Smooth muscle cell (in vitro differentiated cells): ENCODE results near the gene KLB. TPM values are rescaled to one million over a fixed set of nuclear protein-coding genes. Genes with fewer than 3 reads are reported as not detected.

Experiments used
- DNase-seq: peaks from one replicate; lab custom pipeline; 2025; ENCODE audit not compliant: unreplicated experiment; lab: John Stamatoyannopoulos, UW
- H2AFZ ChIP-seq: fragments of 200-600 bp; sonication (generic); 2 replicates; pipeline ENCODE4 v1.6.0; 2016; ENCODE audit warnings: antibody characterized with exemption, low read depth, mild to moderate bottlenecking
- H3F3A ChIP-seq: fragments of 200-600 bp; sonication (generic); 2 replicates; pipeline ENCODE4 v1.6.0; 2017; ENCODE audit warnings: antibody characterized with exemption, low read depth
- H3K27ac ChIP-seq: fragments of 200-600 bp; sonication (generic); 2 replicates; pipeline ENCODE4 v1.5.1; 2016; ENCODE audit warnings: low read depth, mild to moderate bottlenecking
- H3K27me3 ChIP-seq: fragments of 200-600 bp; sonication (generic); 2 replicates; pipeline ENCODE4 v1.6.1; 2016; ENCODE audit warnings: low read depth, mild to moderate bottlenecking
- H3K36me3 ChIP-seq: fragments of 200-600 bp; sonication (generic); 2 replicates; pipeline ENCODE4 v1.5.1; 2016; ENCODE audit warnings: low read depth
- H3K4me1 ChIP-seq: fragments of 200-600 bp; sonication (generic); 2 replicates; pipeline ENCODE4 v1.5.1; 2016; ENCODE audit warnings: low read depth
- H3K4me2 ChIP-seq: fragments of 200-600 bp; sonication (generic); 2 replicates; pipeline ENCODE4 v1.6.0; 2016; ENCODE audit warnings: mild to moderate bottlenecking
- H3K4me3 ChIP-seq: fragments of 200-600 bp; sonication (generic); 2 replicates; pipeline ENCODE4 v1.5.1; 2016; ENCODE audit warnings: mild to moderate bottlenecking
- H3K79me2 ChIP-seq: fragments of 200-600 bp; sonication (generic); 2 replicates; pipeline ENCODE4 v1.6.0; 2016; ENCODE audit warnings: low read depth, mild to moderate bottlenecking
- H3K9ac ChIP-seq: fragments of 200-600 bp; sonication (generic); 2 replicates; pipeline ENCODE4 v1.6.0; 2016; ENCODE audit warnings: low read depth
- H3K9me3 ChIP-seq: fragments of 200-600 bp; sonication (generic); replicated peaks from 2 replicates; pipeline ENCODE4 v1.5.1; 2016; ENCODE audit warnings: low read depth
- H4K20me1 ChIP-seq: fragments of 200-600 bp; sonication (generic); 2 replicates; pipeline ENCODE4 v1.6.0; 2016; ENCODE audit warnings: low read depth
- WGBS: methylation state at CpG from one replicate; pipeline ENCODE4 v1.1.7; 2016; ENCODE audit warnings: low lambda C conversion rate; 5-methylcytosine and 5-hydroxymethylcytosine counted together
- polyA plus RNA-seq: library from polyadenylated mRNA; unstranded; fragments of >200 nt; fragmentation: Nextera tagmentation; extraction: Ambion mirVana; gene quantifications from 2 replicates; pipeline ENCODE4 v1.2.1, GENCODE V29; 2016
- total RNA-seq: library from RNA; depleted of rRNA; stranded (reverse); fragments of >200 nt; gene quantifications from 2 replicates; pipeline ENCODE4 v1.2.3, GENCODE V29; 2014
- TF ChIP-seq, protein P1 (sequence below): fragments of 200-600 bp; sonication (generic); IDR thresholded peaks from 2 replicates; pipeline ENCODE4 v1.5.1; 2017; ENCODE audit warnings: borderline replicate concordance, mild to moderate bottlenecking, antibody characterized with exemption; ENCODE audit not compliant: insufficient read depth, poor library complexity, severe bottlenecking

KLB gene
- total and polyA plus RNA-seq, 2 experiments from 2014 or later = 0.04 TPM; not detected in 1

DNA sequence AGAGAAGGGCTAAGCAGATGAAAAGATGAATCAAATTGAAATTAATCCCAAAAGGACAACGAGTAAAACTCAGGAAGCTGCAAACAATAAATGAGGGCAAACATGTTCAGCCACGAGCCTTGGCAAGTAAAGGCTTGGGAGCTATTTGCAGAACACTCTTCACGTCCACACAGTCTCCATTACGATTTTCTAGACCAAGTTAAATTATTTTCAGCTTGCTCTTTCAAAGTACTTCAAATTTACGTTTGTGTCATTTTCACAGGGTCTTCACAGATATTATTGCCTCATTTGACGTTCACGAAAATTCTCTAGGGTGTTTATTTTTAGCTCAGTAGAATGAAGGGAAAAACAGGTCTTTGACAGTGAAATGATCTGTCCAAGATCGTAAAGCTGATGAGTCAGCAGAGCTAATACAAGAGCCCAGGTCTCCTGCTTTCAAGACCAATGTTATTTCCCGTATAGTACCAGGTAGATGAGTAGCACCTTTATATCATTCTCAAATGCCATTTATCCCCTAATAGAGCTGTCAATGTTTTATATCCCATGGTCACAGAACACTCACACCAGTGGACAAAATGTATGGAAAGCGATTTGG, 20.9 kb downstream of the KLB start:
- H4K20me1 ChIP-seq = no peaks in the 10 kb centered on the region
- H3K9me3 ChIP-seq = no peaks in the 10 kb centered on the region
- no peak overlapping the region for H3K9ac ChIP-seq
- TF ChIP-seq, protein P1, sequence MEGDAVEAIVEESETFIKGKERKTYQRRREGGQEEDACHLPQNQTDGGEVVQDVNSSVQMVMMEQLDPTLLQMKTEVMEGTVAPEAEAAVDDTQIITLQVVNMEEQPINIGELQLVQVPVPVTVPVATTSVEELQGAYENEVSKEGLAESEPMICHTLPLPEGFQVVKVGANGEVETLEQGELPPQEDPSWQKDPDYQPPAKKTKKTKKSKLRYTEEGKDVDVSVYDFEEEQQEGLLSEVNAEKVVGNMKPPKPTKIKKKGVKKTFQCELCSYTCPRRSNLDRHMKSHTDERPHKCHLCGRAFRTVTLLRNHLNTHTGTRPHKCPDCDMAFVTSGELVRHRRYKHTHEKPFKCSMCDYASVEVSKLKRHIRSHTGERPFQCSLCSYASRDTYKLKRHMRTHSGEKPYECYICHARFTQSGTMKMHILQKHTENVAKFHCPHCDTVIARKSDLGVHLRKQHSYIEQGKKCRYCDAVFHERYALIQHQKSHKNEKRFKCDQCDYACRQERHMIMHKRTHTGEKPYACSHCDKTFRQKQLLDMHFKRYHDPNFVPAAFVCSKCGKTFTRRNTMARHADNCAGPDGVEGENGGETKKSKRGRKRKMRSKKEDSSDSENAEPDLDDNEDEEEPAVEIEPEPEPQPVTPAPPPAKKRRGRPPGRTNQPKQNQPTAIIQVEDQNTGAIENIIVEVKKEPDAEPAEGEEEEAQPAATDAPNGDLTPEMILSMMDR = no peak
- no peaks in the 10 kb centered on the region for H3K27me3 ChIP-seq
- peak overlapping the region; percentile 19 for H3K4me3 ChIP-seq
- H3K36me3 ChIP-seq = no peaks in the 10 kb centered on the region
- H3K79me2 ChIP-seq = no peaks in the 10 kb centered on the region
- no peak for DNase-seq
- H3F3A ChIP-seq = no peaks in the 10 kb centered on the region
- no peaks in the 10 kb centered on the region for H3K4me1 ChIP-seq
- H3K4me2 ChIP-seq = no peak overlapping the region
- no peak overlapping the region for H3K27ac ChIP-seq
- H2AFZ ChIP-seq = no peak overlapping the region
- WGBS = 66% methylated on average over 10 of the region's 10 CpGs

DNA sequence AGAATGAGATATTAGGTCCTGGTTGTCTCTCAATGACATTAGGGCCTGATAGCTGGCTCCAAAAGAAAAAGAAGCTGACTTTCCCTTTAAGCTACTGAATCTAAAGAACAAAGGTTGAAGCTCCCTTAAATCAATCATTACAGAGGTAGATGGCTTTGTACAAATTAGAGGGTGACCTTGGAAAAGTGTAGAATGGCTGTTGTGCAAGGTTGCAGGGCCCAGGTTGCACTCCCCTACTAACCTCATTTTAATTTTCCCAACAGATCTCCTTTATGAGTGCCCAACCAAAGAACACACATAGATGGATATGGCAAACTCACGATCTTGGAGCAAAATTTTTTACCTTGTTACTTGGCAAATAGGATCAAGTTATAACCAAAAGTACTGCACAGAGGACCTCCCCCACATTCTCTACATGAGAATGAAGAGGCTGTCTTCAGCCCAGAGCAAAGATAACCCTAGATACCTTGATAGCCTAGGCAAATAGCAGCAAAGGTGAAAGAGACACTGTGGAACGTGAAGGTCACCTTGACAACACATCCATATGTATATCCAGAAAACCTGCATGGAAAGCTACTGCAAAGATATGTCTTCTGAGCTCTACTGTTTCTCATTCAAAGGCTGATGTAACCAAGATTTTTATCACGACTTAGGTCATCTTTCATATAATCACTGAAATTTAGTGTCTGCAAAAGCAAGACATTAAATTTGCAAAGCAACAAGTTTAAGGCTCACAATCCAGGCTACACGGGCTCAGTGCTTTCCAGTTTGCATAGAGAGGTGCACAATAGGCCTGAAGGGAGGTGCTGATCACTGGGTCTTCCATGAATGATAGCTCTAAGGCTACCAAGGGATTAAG, 23.0 kb downstream of the KLB start:
- H3K79me2 ChIP-seq = no peaks in the 10 kb centered on the region
- H3K4me2 ChIP-seq = no peak overlapping the region
- H3K27ac ChIP-seq = no peak overlapping the region
- no peak for DNase-seq
- no peaks in the 10 kb centered on the region for H3K4me1 ChIP-seq
- no peak overlapping the region for H3K4me3 ChIP-seq
- H3K27me3 ChIP-seq = no peaks in the 10 kb centered on the region
- no peak overlapping the region for H3K9ac ChIP-seq
- WGBS = 87% methylated on average over 4 of the region's 4 CpGs
- H4K20me1 ChIP-seq = no peaks in the 10 kb centered on the region
- H2AFZ ChIP-seq = no peak overlapping the region
- no peaks in the 10 kb centered on the region for H3F3A ChIP-seq
- H3K36me3 ChIP-seq = no peaks in the 10 kb centered on the region
- H3K9me3 ChIP-seq = no peaks in the 10 kb centered on the region
- TF ChIP-seq, protein P1 = no peak

DNA sequence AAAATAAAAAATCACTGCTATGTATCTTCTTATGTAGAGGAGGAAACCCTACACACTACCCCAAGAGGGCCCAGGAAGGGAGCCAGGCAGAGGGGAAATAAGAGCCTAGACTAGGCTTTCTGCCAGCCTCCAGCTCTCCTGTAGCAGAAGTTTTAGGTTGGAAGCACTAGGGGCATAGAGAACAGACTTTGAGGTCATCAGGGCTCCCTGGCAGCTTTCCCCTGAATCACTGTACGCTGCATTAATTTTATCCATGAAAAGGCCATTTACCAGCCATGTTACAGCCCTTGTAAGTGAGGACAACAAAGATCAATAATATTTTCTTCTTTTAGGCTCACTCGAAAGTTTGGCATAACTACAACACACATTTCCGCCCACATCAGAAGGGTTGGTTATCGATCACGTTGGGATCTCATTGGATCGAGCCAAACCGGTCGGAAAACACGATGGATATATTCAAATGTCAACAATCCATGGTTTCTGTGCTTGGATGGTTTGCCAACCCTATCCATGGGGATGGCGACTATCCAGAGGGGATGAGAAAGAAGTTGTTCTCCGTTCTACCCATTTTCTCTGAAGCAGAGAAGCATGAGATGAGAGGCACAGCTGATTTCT, 27.3 kb downstream of the KLB start:
- Histone ChIP-seq H4K20me1 (no peaks in the 10 kb centered on the region), H3K27me3 (peaks cover 5% of the 10 kb centered on the region), H3K36me3 (no peaks in the 10 kb centered on the region), H3K4me1 (no peaks in the 10 kb centered on the region), H3K27ac (no peak overlapping the region), H3K79me2 (no peaks in the 10 kb centered on the region), H3K9ac (no peak overlapping the region), H2AFZ (no peak overlapping the region), H3K9me3 (no peaks in the 10 kb centered on the region), H3K4me2 (no peak overlapping the region), H3F3A (no peaks in the 10 kb centered on the region), H3K4me3 (no peak overlapping the region)
- 93% methylated on average over 11 of the region's 11 CpGs for WGBS
- TF ChIP-seq, protein P1 = no peak
- no peak for DNase-seq
